ENCODE data around the gene NACC2.

Gene NACC2

GRCh38 chr9:135963338-135963737, 131.8 kb downstream of the NACC2 start:
- no peak for DNase-seq (ENCODE audit: low read depth)
- no peak for TF ChIP-seq CTCF (IDR thresholded peaks at IDR 0.05; ENCODE audit: insufficient read depth, low read depth, low read length, missing control alignments)
- H3K4me3 ChIP-seq (ENCODE audit: low read length) = no peak overlapping the region

DNA sequence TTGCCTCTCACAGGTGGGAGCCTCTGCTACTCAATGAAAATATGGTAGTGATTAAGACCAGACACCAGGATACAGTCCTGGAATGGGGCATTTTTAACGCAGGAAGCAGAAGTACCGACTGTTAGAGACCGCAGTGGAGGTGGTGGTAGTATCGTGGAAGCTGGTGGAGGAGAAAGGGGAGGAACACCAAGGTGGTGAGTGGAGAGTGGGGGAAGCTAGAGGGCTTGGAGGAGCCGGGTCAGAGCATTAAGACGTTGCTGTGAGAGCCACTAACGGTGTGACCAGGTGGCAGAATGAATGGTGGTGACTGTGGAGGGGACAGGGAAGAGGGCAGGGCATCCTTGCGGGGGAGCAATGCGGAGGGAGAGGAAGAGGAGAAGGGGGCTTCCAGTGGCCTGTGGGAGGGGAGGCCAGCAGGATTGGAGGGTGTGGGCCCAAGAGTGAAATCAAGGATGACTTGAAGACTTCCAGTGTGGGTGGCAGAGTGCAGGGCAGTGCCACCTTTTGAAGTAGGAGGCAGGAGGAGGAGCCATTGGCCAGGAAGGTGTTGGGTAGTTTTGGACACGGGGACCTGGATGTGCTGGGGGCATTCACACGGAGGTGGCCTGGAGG, 132.3 kb downstream of the NACC2 start:
- no peak overlapping the region for H3K4me3 ChIP-seq (ENCODE audit: low read length)
- DNase-seq (ENCODE audit: low read depth) = no peak
- no peak for TF ChIP-seq CTCF (IDR thresholded peaks at IDR 0.05; ENCODE audit: insufficient read depth, low read depth, low read length, missing control alignments)

- peak; percentile 22 for DNase-seq (ENCODE audit: low read depth)
- peak overlapping the region; percentile 43 for H3K4me3 ChIP-seq (ENCODE audit: low read length)
- TF ChIP-seq CTCF (IDR thresholded peaks at IDR 0.05; ENCODE audit: insufficient read depth, low read depth, low read length, missing control alignments) = no peak
These were observed 133.0 kb downstream of the NACC2 start for GRCh38 chr9:135961811-135962695.

GRCh38 chr9:135961277-135961715, 133.8 kb downstream of the NACC2 start, which contains the start of gene UBAC1:
Gene UBAC1 (minus strand): TSS chr9:135961373. CDS start chr9:135961162, 211 bp downstream.
- H3K4me3 ChIP-seq (ENCODE audit: low read length) = peak within 1 kb of the TSS; percentile 83
- peak; percentile 97 for DNase-seq (ENCODE audit: low read depth)
- TF ChIP-seq CTCF (IDR thresholded peaks at IDR 0.05; ENCODE audit: insufficient read depth, low read depth, low read length, missing control alignments) = peak; percentile 22

DNA sequence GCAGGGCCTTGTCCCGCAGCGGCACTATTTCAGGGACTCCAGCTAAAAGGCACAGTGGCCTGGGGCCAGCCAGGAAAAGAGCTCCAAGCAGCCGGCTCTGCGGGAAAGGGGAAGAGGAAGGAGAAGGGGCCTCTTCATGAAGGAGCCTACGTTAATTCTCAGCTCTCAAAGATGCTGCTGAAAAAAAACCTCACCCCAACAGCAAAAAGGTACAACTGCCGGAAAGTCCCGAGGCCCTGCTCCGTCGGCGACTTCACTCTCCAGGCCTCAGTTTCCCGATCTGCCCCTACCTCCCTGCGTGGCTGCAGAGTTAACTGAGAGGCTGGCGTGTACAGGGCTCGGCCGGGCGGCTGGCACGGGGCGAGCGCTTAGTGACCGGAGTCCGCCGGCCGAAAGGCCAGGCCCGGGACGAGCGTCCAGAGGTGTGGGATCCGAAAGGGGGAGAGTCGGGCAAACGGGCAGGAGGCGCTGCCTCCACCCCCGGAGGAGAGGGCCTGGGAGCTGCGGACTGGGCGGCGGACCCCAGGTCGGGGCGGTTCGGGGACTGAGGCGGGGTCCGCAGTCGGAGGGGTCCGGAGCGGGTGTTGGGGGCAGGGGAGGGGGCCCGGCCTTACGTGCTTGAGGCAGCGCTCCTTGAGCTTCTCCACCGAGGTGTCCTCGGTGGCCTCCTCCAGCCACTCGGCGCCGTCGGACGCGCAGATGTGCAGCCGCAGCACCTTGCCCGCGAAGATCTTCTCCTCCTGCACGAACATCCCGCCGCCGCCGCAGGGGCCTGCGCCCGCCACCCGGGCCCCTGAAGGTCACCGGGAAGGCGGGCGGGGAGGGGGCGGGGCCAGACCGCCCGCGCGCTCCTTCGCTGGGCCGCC, 134.4 kb downstream of the NACC2 start:
- DNase-seq (ENCODE audit: low read depth) = no peak
- no peak for TF ChIP-seq CTCF (IDR thresholded peaks at IDR 0.05; ENCODE audit: insufficient read depth, low read depth, low read length, missing control alignments)
- peak overlapping the region; percentile 83 for H3K4me3 ChIP-seq (ENCODE audit: low read length)

DNA sequence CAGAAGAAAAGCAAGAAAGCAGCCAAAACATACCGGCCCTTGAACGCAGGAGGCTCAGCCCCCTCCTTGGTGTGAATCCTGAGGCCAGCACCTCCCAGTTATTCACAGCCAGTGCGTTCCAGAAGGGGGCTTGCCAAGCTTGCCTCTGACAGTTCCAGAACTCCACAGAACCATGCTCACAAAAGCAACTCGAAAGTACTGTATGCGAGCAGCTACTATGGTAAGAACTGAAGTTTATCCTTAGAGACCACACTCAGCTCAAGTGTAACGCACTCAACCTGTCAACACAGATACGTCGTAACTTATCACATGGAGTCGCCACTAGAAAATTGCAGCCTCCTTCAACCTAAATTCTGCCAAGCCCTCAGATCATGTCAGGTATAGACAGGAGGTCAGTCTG, 135.3 kb downstream of the NACC2 start:
- DNase-seq (ENCODE audit: low read depth) = no peak
- no peak for TF ChIP-seq CTCF (IDR thresholded peaks at IDR 0.05; ENCODE audit: insufficient read depth, low read depth, low read length, missing control alignments)
- H3K4me3 ChIP-seq (ENCODE audit: low read length) = peak overlapping the region; percentile 83
